Heart left ventricle (tissue), 16 donors: ENCODE results near the gene HIGD1A. TPM values are rescaled to one million over a fixed set of nuclear protein-coding genes. Genes with fewer than 3 reads are reported as not detected.

Source experiments
- ATAC-seq, 4 donors: fragments of 200-7000 bp; cut with Tn5 transposase; one replicate each; pipeline ENCODE4 v1.9.1; 2020 to 2022; ENCODE audit warnings: moderate library complexity in 4 of 4, mild to moderate bottlenecking in 3 of 4, moderate number of reproducible peaks in 1 of 4
- DNase-seq, 5 donors: peaks; one replicate each; pipeline ENCODE4 v3.0.0-alpha.2; 2020
- H3K27ac ChIP-seq, 12 donors: fragments of 200-600 bp; sonication (generic) in 4 of 12; one replicate each; pipeline versions ENCODE4 v1.5.0 to v1.8.0; 2016 to 2022; ENCODE audit warnings: mild to moderate bottlenecking in 2 of 12
- H3K27me3 ChIP-seq, 9 donors: fragments of 200-600 bp; sonication (generic) in 2 of 9; one replicate each; pipeline versions ENCODE4 v1.5.1 to v1.8.0; 2016 to 2022; ENCODE audit warnings: mild to moderate bottlenecking in 3 of 9
- H3K36me3 ChIP-seq, 9 donors: fragments of 200-600 bp; sonication (generic) in 2 of 9; one replicate each; pipeline versions ENCODE4 v1.5.0 to v1.8.0; 2018 to 2022; ENCODE audit warnings: mild to moderate bottlenecking in 2 of 9
- H3K4me1 ChIP-seq, 12 donors: fragments of 200-600 bp; sonication (generic) in 4 of 12; one replicate each; pipeline versions ENCODE4 v1.5.0 to v1.8.0; 2016 to 2022; ENCODE audit warnings: mild to moderate bottlenecking in 3 of 12
- H3K4me3 ChIP-seq, 12 donors: fragments of 200-600 bp; sonication (generic) in 4 of 12; one replicate each; pipeline versions ENCODE4 v1.5.0 to v1.8.0; 2017 to 2022; ENCODE audit warnings: mild to moderate bottlenecking in 9 of 12, moderate library complexity in 4 of 12
- H3K9me3 ChIP-seq, 12 donors: fragments of 200-600 bp; sonication (generic) in 4 of 12; one replicate each; pipeline versions ENCODE4 v1.5.0 to v1.8.0; 2016 to 2022; ENCODE audit warnings: mild to moderate bottlenecking in 1 of 12
- POLR2A ChIP-seq, 2 donors: fragments of 450-650 bp; IDR thresholded peaks; one replicate each; pipeline ENCODE4 v1.6.1; 2017; ENCODE audit warnings: antibody characterized with exemption in 2 of 2, mild to moderate bottlenecking in 2 of 2, moderate library complexity in 2 of 2
- WGBS, 4 donors: extraction: QIAGEN DNeasy Blood & Tissue Kit in 2 of 4; methylation state at CpG; one replicate each; pipeline versions ENCODE4 v1.1.5 to v1.1.7; 2013 to 2018; 5-methylcytosine and 5-hydroxymethylcytosine counted together
- intact Hi-C, 10 donors: fragments of 100-400 bp; cut with DNase I; formaldehyde crosslinking; loops; one replicate each; pipeline versions ENCODE4 v1.11.1 to v1.14.2; 2022
- polyA plus RNA-seq, 2 donors: library from polyadenylated mRNA; stranded (reverse); fragments of 200-250 nt; gene quantifications; one replicate each; pipeline ENCODE4 v1.2.3, GENCODE V29; 2013
- total RNA-seq, 9 donors: library from RNA; depleted of rRNA in 2 of 9; stranded (reverse); fragments of >200 nt in 2 of 9; fragmentation: NEBNext Ultra II Directional in 3 of 9; extraction: Animal tissue kit (Norgen Biotek cat#: 25700) in 3 of 9; gene quantifications; one replicate each; pipeline versions ENCODE4 v1.1.0 to v1.2.4, GENCODE V29; 2016 to 2023
- TF ChIP-seq, protein P1 (sequence below), 12 donors: fragments of 200-600 bp; sonication (generic) in 4 of 12; IDR thresholded peaks; one replicate each; pipeline versions ENCODE4 v1.5.0 to v1.8.0; 2018 to 2022; ENCODE audit warnings: antibody characterized with exemption in 12 of 12, mild to moderate bottlenecking in 5 of 12
- donor health status: ischemic (EF 13 %, LVEDD 7.1; RV severe dilation, severe dysfunction).
- donor health status: healthy with polysubstance abuse.
- donor health status: DM: no; HTN: yes; CAD: no.
- donor health status: DM: no; HTN: no; CAD: no.
- donor health status: ischemic (EF 25% LVEDD 6.9; RV normal size, moderate dysfunction).
- donor health status: ischemic (EF 25% LVEDD 5.7; RV mildly dilated, moderate dysfunction).
- donor health status: healthy.
- donor health status: DM: yes; HTN: yes; CAD: no.
- donor health status: ischemic (EF 35%, LVEDD 5.7; RV mildly dilated, moderate dysfunction).
- donor health status: nonischemic (EF 11% LVEDD 7.7; RV severe dilation, severe dysfunction).
- donor health status: DM: yes; HTN: yes; CAD: no.
- donor health status: PGD.
- donor health status: ischemic (EF 29% LVEDD 5.4; RV normal size, mild dysfunction).
- donor health status: nonischemic (EF 23%, LVEDD 6.1; RV moderate dilation, normal function).

Gene HIGD1A
- total and polyA plus RNA-seq, 11 donors = 170 to 497 (median 313) TPM

GRCh38 chr3:42790714-42791229 lies 13.5 kb downstream of the HIGD1A start:
- no peak for TF ChIP-seq POLR2A (IDR thresholded peaks at IDR 0.05)
- TF ChIP-seq, protein P1, sequence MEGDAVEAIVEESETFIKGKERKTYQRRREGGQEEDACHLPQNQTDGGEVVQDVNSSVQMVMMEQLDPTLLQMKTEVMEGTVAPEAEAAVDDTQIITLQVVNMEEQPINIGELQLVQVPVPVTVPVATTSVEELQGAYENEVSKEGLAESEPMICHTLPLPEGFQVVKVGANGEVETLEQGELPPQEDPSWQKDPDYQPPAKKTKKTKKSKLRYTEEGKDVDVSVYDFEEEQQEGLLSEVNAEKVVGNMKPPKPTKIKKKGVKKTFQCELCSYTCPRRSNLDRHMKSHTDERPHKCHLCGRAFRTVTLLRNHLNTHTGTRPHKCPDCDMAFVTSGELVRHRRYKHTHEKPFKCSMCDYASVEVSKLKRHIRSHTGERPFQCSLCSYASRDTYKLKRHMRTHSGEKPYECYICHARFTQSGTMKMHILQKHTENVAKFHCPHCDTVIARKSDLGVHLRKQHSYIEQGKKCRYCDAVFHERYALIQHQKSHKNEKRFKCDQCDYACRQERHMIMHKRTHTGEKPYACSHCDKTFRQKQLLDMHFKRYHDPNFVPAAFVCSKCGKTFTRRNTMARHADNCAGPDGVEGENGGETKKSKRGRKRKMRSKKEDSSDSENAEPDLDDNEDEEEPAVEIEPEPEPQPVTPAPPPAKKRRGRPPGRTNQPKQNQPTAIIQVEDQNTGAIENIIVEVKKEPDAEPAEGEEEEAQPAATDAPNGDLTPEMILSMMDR (IDR thresholded peaks at IDR 0.05) = no peak
- H3K27me3 ChIP-seq = no peaks in the 10 kb centered on the region
- 64 to 73% (median 68%) methylated on average over 6 of the region's 6 CpGs for WGBS, 4 donors
- no peak for DNase-seq
- H3K9me3 ChIP-seq = no peaks in the 10 kb centered on the region
- no peak overlapping the region for H3K4me3 ChIP-seq
- H3K27ac ChIP-seq = no peak overlapping the region
- H3K4me1 ChIP-seq = peaks cover 0 to 25% (median 3%) of the 10 kb centered on the region in 12 donors
- intact Hi-C loops = no loop called here
- H3K36me3 ChIP-seq = peaks cover 0 to 76% (median 60%) of the 10 kb centered on the region in 9 donors
- ATAC-seq = no peak

DNA sequence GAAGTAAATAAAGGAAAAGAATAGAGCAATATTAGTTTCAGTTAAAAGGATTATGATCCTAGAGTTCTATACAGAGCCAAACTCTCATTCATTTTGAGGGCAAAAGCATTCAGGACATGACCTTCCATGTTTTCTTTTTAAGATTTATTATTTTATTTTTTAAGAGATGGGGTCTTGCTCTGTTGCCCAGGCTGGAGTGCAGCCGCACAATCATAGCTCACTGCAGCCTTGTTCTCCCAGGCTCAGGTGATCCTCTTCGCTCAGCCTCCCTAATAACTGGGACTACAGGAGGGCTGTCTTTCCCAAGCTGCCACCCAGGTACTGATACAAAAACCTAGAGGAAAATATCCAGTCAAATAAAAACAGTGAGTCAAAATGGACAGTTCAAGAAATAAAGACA lies 17.7 kb downstream of the HIGD1A start:
- peaks cover 0 to 89% (median 74%) of the 10 kb centered on the region in 9 donors for H3K36me3 ChIP-seq
- no peak overlapping the region for H3K27ac ChIP-seq
- no peaks in the 10 kb centered on the region for H3K9me3 ChIP-seq
- H3K4me1 ChIP-seq = peaks cover 0 to 11% (median 0%) of the 10 kb centered on the region in 12 donors
- DNase-seq (no peak), ATAC-seq (no peak)
- intact Hi-C loops = no loop called here
- H3K4me3 ChIP-seq = no peak overlapping the region
- TF ChIP-seq, protein P1 (IDR thresholded peaks at IDR 0.05) = no peak
- TF ChIP-seq POLR2A (IDR thresholded peaks at IDR 0.05) = no peak
- 97 to 98% (median 98%) methylated on average over 2 of the region's 2 CpGs for WGBS, 4 donors
- H3K27me3 ChIP-seq = no peaks in the 10 kb centered on the region

DNA sequence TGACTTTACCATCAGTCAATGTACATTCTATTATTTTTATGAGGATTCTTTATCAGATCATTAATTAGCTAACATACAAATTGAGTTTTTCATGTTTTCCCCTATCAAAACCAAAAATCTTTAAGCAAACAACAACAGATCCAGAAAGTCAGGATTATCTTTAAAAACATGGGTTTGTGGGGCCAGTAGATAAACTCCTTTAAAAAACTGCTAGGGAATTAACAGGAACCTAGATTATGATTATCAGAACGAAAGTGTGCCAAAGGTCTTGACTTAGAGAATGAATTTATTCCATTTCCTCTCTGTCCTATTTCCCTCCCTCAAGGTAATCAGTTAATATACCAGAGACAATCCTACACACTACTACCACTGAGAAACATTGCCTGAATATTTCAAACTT lies 18.1 kb downstream of the HIGD1A start:
- WGBS, 4 donors = 14 to 56% (median 27%) methylated on average over 1 of the region's 1 CpG
- Histone ChIP-seq H3K27ac (no peak overlapping the region), H3K27me3 (no peaks in the 10 kb centered on the region), H3K4me3 (no peak overlapping the region), H3K36me3 (peaks cover 0 to 85% (median 70%) of the 10 kb centered on the region in 9 donors), H3K9me3 (no peaks in the 10 kb centered on the region), H3K4me1 (peaks cover 0 to 11% (median 0%) of the 10 kb centered on the region in 12 donors)
- ATAC-seq (no peak), DNase-seq (no peak)
- intact Hi-C loops = no loop called here
- TF ChIP-seq, protein P1 (IDR thresholded peaks at IDR 0.05) = no peak
- TF ChIP-seq POLR2A (IDR thresholded peaks at IDR 0.05) = no peak

- Histone ChIP-seq H3K27ac (peak overlapping the region in 2 of 12 donors; percentile 12 to 63), H3K4me3 (no peak overlapping the region), H3K9me3 (no peaks in the 10 kb centered on the region), H3K4me1 (peaks cover 0 to 11% (median 3%) of the 10 kb centered on the region in 12 donors), H3K27me3 (no peaks in the 10 kb centered on the region), H3K36me3 (peaks cover 0 to 46% (median 36%) of the 10 kb centered on the region in 9 donors)
- peak in 1 of 2 donors; percentile 13 for TF ChIP-seq POLR2A (IDR thresholded peaks at IDR 0.05)
- TF ChIP-seq, protein P1 (IDR thresholded peaks at IDR 0.05) = peak; percentile 69 to 84 (median 78)
- intact Hi-C loops = loop anchor here (1.0 to 5.0 kb wide), 8 partner anchors 46 to 101 kb away; no protein-coding TSS in a partner anchor
- ATAC-seq (peak in 3 of 4 donors; percentile 59 to 72 (median 70)), DNase-seq (no peak)
- 54 to 60% (median 56%) methylated on average over 11 of the region's 11 CpGs for WGBS, 4 donors
Observed at GRCh38 chr3:42780892-42781700, 23.2 kb downstream of the HIGD1A start.
